Mammary epithelial cell (primary cell): ENCODE measurements around the gene ZNF70.

Experiments
- CTCF ChIP-seq, 2 donors: IDR thresholded peaks in 1 of 2; conservative IDR thresholded peaks in 1 of 2; 2 replicates each; pipeline ENCODE4 v1.5.1; 2011 to 2012; ENCODE audit warnings: inconsistent platforms in 2 of 2, low read length in 2 of 2, mild to moderate bottlenecking in 2 of 2, control low read depth in 1 of 2, low read depth in 1 of 2; ENCODE audit not compliant: insufficient read depth in 1 of 2; ENCODE audit errors: extremely low read depth in 1 of 2
- EZH2 ChIP-seq: IDR thresholded peaks from 2 replicates; pipeline ENCODE4 v1.6.1; 2012; ENCODE audit warnings: low read length, inconsistent platforms, borderline replicate concordance

GRCh38 chr22:23750367-23750713, 572 bp downstream of the ZNF70 start:
- TF ChIP-seq CTCF (conservative IDR thresholded peaks at IDR 0.05 in 1 of 2, IDR thresholded peaks at IDR 0.05 in 1 of 2; ENCODE audit: extremely low read depth in 1 of 2, insufficient read depth in 1 of 2, low read depth in 1 of 2, low read length in 2 of 2) (no peak), EZH2 (no peak)
